ENCODE data around the gene HACE1. TPM values are rescaled to one million over a fixed set of nuclear protein-coding genes. Genes with fewer than 3 reads are reported as not detected.

The HACE1 gene
- total RNA-seq, 4 donors from 2014 or later = 10.1 to 24.3 (median 14.6) TPM

DNA sequence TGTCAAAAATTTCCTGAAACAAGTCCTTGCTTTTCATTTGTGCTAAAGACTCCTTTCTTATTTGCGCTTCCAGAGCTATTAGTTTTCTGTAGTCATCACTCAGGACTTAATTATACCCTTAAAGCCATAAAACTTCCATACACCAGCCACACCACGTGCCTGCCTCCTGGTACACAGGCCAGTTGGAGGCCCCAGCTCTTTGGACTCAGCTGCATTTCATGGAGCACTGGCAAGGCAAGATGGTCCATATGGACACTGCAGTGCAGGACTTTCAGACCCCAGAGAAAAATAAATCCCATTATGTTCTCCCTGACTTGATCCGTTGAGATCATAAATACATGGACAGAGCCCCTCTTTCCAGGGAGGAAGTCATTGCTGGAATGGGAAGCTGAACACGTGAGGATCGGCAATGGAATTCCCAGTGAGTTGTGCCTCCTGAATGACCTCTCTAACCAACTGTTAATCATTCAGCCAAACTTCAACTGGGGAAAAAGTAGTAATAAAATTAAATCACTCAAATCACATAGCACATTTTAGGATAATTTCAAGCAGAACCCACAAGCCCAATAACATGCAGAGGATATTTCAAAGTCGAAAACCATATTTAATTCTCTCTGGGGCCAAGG, 173.1 kb downstream of the HACE1 start:
- Histone ChIP-seq H3K36me3 (no peaks in the 10 kb centered on the region), H3K4me3 (no peak overlapping the region), H3K9me3 (no peaks in the 10 kb centered on the region), H3K27ac (no peak overlapping the region), H3K4me1 (no peaks in the 10 kb centered on the region), H3K27me3 (no peaks in the 10 kb centered on the region)
- intact Hi-C loops (cut with DNase I; ENCODE audit: low total_unique reads) = no loop called here
- in situ Hi-C loops (cut with MboI; ENCODE audit: low pct_ligation_motif_present in 1 of 4, low pct_unique_long_range_greater_than_20kb in 1 of 4, low sequenced_read_pairs in 3 of 4) = no loop called here
- TF ChIP-seq, protein P1, sequence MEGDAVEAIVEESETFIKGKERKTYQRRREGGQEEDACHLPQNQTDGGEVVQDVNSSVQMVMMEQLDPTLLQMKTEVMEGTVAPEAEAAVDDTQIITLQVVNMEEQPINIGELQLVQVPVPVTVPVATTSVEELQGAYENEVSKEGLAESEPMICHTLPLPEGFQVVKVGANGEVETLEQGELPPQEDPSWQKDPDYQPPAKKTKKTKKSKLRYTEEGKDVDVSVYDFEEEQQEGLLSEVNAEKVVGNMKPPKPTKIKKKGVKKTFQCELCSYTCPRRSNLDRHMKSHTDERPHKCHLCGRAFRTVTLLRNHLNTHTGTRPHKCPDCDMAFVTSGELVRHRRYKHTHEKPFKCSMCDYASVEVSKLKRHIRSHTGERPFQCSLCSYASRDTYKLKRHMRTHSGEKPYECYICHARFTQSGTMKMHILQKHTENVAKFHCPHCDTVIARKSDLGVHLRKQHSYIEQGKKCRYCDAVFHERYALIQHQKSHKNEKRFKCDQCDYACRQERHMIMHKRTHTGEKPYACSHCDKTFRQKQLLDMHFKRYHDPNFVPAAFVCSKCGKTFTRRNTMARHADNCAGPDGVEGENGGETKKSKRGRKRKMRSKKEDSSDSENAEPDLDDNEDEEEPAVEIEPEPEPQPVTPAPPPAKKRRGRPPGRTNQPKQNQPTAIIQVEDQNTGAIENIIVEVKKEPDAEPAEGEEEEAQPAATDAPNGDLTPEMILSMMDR (IDR thresholded peaks at IDR 0.05) = no peak
- TF ChIP-seq POLR2A (IDR thresholded peaks at IDR 0.05) = no peak
- TF ChIP-seq POLR2AphosphoS5 (IDR thresholded peaks at IDR 0.05) = no peak
- no peak for TF ChIP-seq EP300 (IDR thresholded peaks at IDR 0.05; ENCODE audit: low read depth)
- 85 to 90% methylated on average over 5 to 6 of the region's 6 CpGs for WGBS, 2 donors (ENCODE audit: low coverage in 1 of 2)
- DNase-seq = no peak

DNA sequence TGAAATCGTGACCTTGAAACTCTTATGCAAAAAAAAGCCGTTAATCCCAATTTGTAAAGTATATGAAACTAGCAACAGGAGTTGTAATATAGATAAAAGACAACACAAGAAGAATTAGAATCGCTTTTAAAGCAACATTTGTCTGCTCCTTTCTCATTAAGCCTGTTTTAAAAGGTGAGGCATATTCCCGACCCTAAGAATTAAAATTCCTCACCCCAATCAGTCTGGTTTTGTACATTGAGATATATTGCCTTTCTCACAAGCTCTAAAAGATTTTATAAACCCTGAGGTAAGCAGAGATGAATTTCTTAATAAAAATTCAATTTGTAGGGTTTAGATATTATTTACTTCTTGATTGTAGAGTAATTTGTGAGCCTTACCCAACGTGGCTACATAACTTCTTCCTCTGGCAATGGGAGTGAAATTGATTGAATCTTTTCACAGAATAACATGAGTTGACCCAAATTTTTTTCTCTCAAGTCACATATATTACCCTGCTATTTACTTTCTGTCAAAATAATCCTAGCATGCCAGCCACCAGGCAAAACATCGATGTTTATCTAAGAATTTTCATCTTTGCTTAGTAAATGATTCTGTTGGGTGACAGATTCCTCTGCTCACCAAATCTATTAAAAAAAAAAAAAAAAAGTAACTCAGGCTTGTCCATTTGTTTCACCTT, 173.7 kb downstream of the HACE1 start:
- TF ChIP-seq POLR2A (IDR thresholded peaks at IDR 0.05) (no peak), POLR2AphosphoS5 (IDR thresholded peaks at IDR 0.05) (no peak), EP300 (IDR thresholded peaks at IDR 0.05; ENCODE audit: low read depth) (no peak)
- TF ChIP-seq, protein P1 (IDR thresholded peaks at IDR 0.05) = no peak
- no peak overlapping the region for H3K27ac ChIP-seq
- H3K36me3 ChIP-seq = no peaks in the 10 kb centered on the region
- H3K4me3 ChIP-seq = no peak overlapping the region
- intact Hi-C loops (cut with DNase I; ENCODE audit: low total_unique reads) = no loop called here
- H3K9me3 ChIP-seq = no peaks in the 10 kb centered on the region
- no peak for DNase-seq
- WGBS, 2 donors (ENCODE audit: low coverage in 1 of 2) = 66 to 82% methylated on average over 6 of the region's 6 CpGs
- in situ Hi-C loops (cut with MboI; ENCODE audit: low pct_ligation_motif_present in 1 of 4, low pct_unique_long_range_greater_than_20kb in 1 of 4, low sequenced_read_pairs in 3 of 4) = no loop called here
- H3K27me3 ChIP-seq = no peaks in the 10 kb centered on the region
- H3K4me1 ChIP-seq = no peaks in the 10 kb centered on the region

DNA sequence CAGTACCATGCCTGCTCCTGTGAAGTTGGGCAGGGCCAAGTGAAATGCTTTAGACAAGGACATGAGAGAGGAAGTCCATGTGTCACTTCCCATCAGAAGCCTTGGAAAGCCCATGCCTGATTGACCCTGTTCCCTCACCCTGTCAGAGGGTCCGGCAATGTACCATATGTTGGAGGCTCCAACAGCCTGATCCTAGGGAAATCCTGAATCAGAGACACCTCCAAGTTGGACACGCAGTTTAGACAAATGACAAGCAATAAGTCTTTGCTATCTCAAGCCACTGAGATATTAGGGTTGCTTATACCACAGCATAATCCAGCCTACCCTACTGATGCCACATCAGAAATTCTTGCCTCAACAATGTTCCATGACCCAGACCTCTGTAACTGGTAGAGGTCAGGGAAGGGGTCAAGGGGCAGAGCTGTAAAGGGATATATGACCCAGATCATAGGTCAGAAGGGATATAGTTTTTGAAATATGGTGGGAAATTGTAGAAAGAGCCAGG, 174.8 kb downstream of the HACE1 start:
- in situ Hi-C loops (cut with MboI; ENCODE audit: low pct_ligation_motif_present in 1 of 4, low pct_unique_long_range_greater_than_20kb in 1 of 4, low sequenced_read_pairs in 3 of 4) (no loop called here), intact Hi-C loops (cut with DNase I; ENCODE audit: low total_unique reads) (no loop called here)
- H3K27ac ChIP-seq = no peak overlapping the region
- no peaks in the 10 kb centered on the region for H3K27me3 ChIP-seq
- DNase-seq = no peak
- no peaks in the 10 kb centered on the region for H3K4me1 ChIP-seq
- H3K4me3 ChIP-seq = no peak overlapping the region
- 92% methylated on average over 2 of the region's 2 CpGs; no CpG with 5 or more reads in 1 of the 2 donors for WGBS, 2 donors (ENCODE audit: low coverage in 1 of 2)
- no peaks in the 10 kb centered on the region for H3K9me3 ChIP-seq
- H3K36me3 ChIP-seq = no peaks in the 10 kb centered on the region
- no peak for TF ChIP-seq POLR2AphosphoS5 (IDR thresholded peaks at IDR 0.05)
- no peak for TF ChIP-seq EP300 (IDR thresholded peaks at IDR 0.05; ENCODE audit: low read depth)
- TF ChIP-seq, protein P1 (IDR thresholded peaks at IDR 0.05) = no peak
- no peak for TF ChIP-seq POLR2A (IDR thresholded peaks at IDR 0.05)

GRCh38 chr6:104683809-104684208, 175.9 kb downstream of the HACE1 start:
- intact Hi-C loops (cut with DNase I; ENCODE audit: low total_unique reads) (no loop called here), in situ Hi-C loops (cut with MboI; ENCODE audit: low pct_ligation_motif_present in 1 of 4, low pct_unique_long_range_greater_than_20kb in 1 of 4, low sequenced_read_pairs in 3 of 4) (no loop called here)
- 77 to 94% methylated on average over 4 of the region's 4 CpGs for WGBS, 2 donors (ENCODE audit: low coverage in 1 of 2)
- H3K27me3 ChIP-seq = no peaks in the 10 kb centered on the region
- TF ChIP-seq, protein P1 (IDR thresholded peaks at IDR 0.05) = no peak
- TF ChIP-seq EP300 (IDR thresholded peaks at IDR 0.05; ENCODE audit: low read depth) (no peak), POLR2AphosphoS5 (IDR thresholded peaks at IDR 0.05) (no peak), POLR2A (IDR thresholded peaks at IDR 0.05) (no peak)
- no peak for DNase-seq
- H3K4me3 ChIP-seq = no peak overlapping the region
- no peaks in the 10 kb centered on the region for H3K9me3 ChIP-seq
- no peaks in the 10 kb centered on the region for H3K36me3 ChIP-seq
- H3K4me1 ChIP-seq = no peaks in the 10 kb centered on the region
- no peak overlapping the region for H3K27ac ChIP-seq
